GM23248 (cell line): Measurements from ENCODE around the gene RNF215. TPM values are rescaled to one million over a fixed set of nuclear protein-coding genes. Genes with fewer than 3 reads are reported as not detected.

Experiments used
- DNase-seq: peaks from one replicate; pipeline ENCODE4 v3.0.0-alpha.2; 2015
- H2AFZ ChIP-seq: fragments of 200-600 bp; sonication (generic); 2 replicates; pipeline ENCODE4 v1.6.1; 2016; ENCODE audit warnings: antibody characterized with exemption
- H3F3A ChIP-seq: fragments of 200-600 bp; sonication (generic); 2 replicates; pipeline ENCODE4 v1.6.1; 2016; ENCODE audit warnings: mild to moderate bottlenecking, antibody characterized with exemption, mixed run types; ENCODE audit not compliant: insufficient read depth
- H3K27ac ChIP-seq: fragments of 200-600 bp; sonication (generic); 2 replicates; pipeline ENCODE4 v1.5.1; 2016; ENCODE audit warnings: mild to moderate bottlenecking
- H3K27me3 ChIP-seq: fragments of 200-600 bp; sonication (generic); replicated peaks from 2 replicates; pipeline ENCODE4 v1.6.1; 2016; ENCODE audit warnings: mild to moderate bottlenecking; ENCODE audit not compliant: insufficient read depth
- H3K36me3 ChIP-seq: fragments of 200-600 bp; sonication (generic); 2 replicates; pipeline ENCODE4 v1.6.1; 2016; ENCODE audit warnings: low read depth, mild to moderate bottlenecking
- H3K4me1 ChIP-seq: fragments of 200-600 bp; sonication (generic); 2 replicates; pipeline ENCODE4 v1.6.1; 2016; ENCODE audit warnings: mild to moderate bottlenecking; ENCODE audit not compliant: insufficient read depth
- H3K4me2 ChIP-seq: fragments of 200-600 bp; sonication (generic); one replicate; pipeline ENCODE4 v1.6.1; 2016; ENCODE audit warnings: mild to moderate bottlenecking; ENCODE audit not compliant: unreplicated experiment
- H3K4me3 ChIP-seq: fragments of 200-600 bp; sonication (generic); 2 replicates; pipeline ENCODE4 v1.5.1; 2016; ENCODE audit warnings: mild to moderate bottlenecking
- H3K79me2 ChIP-seq: fragments of 200-600 bp; sonication (generic); 2 replicates; pipeline ENCODE4 v1.6.1; 2016; ENCODE audit warnings: mild to moderate bottlenecking; ENCODE audit not compliant: insufficient read depth
- H3K9ac ChIP-seq: fragments of 200-600 bp; sonication (generic); 2 replicates; pipeline ENCODE4 v1.6.1; 2016; ENCODE audit warnings: mild to moderate bottlenecking
- H3K9me2 ChIP-seq: fragments of 200-600 bp; sonication (generic); 2 replicates; pipeline ENCODE4 v1.6.1; 2016; ENCODE audit warnings: mixed run types, mild to moderate bottlenecking, moderate library complexity; ENCODE audit not compliant: insufficient read depth
- H3K9me3 ChIP-seq: fragments of 200-600 bp; sonication (generic); one replicate; pipeline ENCODE4 v1.6.1; 2017; ENCODE audit warnings: low read depth
- H4K20me1 ChIP-seq: fragments of 200-600 bp; sonication (generic); 2 replicates; pipeline ENCODE4 v1.6.0; 2016; ENCODE audit not compliant: insufficient read depth
- EZH2 ChIP-seq: fragments of 200-600 bp; sonication (generic); IDR thresholded peaks from 2 replicates; pipeline ENCODE4 v1.6.1; 2018; ENCODE audit warnings: antibody characterized with exemption, mild to moderate bottlenecking; ENCODE audit not compliant: insufficient read depth, poor library complexity, severe bottlenecking
- EZH2phosphoT487 ChIP-seq: fragments of 200-600 bp; sonication (generic); IDR thresholded peaks from 2 replicates; pipeline ENCODE4 v1.6.1; 2018; ENCODE audit warnings: antibody characterized with exemption, moderate library complexity, mild to moderate bottlenecking, low read depth; ENCODE audit not compliant: insufficient read depth
- WGBS, 2 experiments: methylation state at CpG; one replicate each; pipeline ENCODE4 v1.1.6; 2015 to 2017; ENCODE audit warnings: low lambda C conversion rate in 2 of 2, low coverage in 1 of 2; ENCODE audit errors: missing lambda C conversion rate in 2 of 2; 5-methylcytosine and 5-hydroxymethylcytosine counted together
- in situ Hi-C: fragments of 300-500 bp; cut with MboI; formaldehyde crosslinking; loops from 2 replicates; pipeline ENCODE4 v1.15.0; 2020
- polyA plus RNA-seq: library from polyadenylated mRNA; unstranded; fragments of >200 nt; fragmentation: Nextera tagmentation; extraction: Ambion mirVana; gene quantifications from 2 replicates; pipeline ENCODE4 v1.2.1, GENCODE V29; 2016
- total RNA-seq: library from RNA; depleted of rRNA; stranded (reverse); fragments of >200 nt; shearing (Covaris generic); gene quantifications from 2 replicates; pipeline ENCODE4 v1.2.3, GENCODE V29; 2014

Gene RNF215
- total and polyA plus RNA-seq, 2 experiments from 2014 or later = 2.9 to 29.9 TPM

- H2AFZ ChIP-seq = no peak overlapping the region
- peaks cover 5% of the 10 kb centered on the region for H3K4me1 ChIP-seq
- H3K79me2 ChIP-seq = no peaks in the 10 kb centered on the region
- no peak overlapping the region for H3K27ac ChIP-seq
- H3K9me2 ChIP-seq = no peaks in the 10 kb centered on the region
- 91% methylated on average over 4 to 5 of the region's 5 CpGs for WGBS, 2 experiments
- in situ Hi-C loops = loop anchor here (10.0 kb wide), 1 partner anchor 98 kb away; the partner anchor contains the start of gene CASTOR1
- H4K20me1 ChIP-seq = no peaks in the 10 kb centered on the region
- H3K9ac ChIP-seq = no peak overlapping the region
- DNase-seq = no peak
- TF ChIP-seq EZH2phosphoT487 (no peak), EZH2 (no peak)
- H3K4me2 ChIP-seq = no peak overlapping the region
- H3K36me3 ChIP-seq = no peaks in the 10 kb centered on the region
- H3K4me3 ChIP-seq = no peak overlapping the region
- no peaks in the 10 kb centered on the region for H3K27me3 ChIP-seq
- no peaks in the 10 kb centered on the region for H3K9me3 ChIP-seq
- no peaks in the 10 kb centered on the region for H3F3A ChIP-seq
These were observed 4.9 kb downstream of the RNF215 start for GRCh38 chr22:30382340-30382739.

DNA sequence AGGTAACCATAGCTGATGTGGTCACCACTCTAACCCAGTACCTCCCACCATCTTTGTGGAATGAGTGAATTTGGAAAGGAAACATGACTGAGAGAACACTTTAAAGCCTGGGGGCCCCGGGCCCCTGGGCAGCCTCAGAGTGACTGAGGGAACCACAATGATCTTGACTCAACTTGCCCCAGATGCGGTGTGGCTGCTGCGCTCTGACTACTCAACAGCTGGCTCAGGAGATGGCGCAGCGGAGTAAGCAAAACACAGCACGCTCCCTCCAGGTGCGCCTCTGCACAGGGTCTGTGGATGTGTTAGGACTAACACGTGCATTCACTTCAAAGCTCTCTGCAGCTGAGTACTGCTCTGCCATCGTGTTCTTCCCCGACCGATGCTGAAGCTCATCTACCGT, 5.9 kb downstream of the RNF215 start:
- in situ Hi-C loops = loop anchor here (10.0 kb wide), 1 partner anchor 96 kb away; the partner anchor contains the start of gene CASTOR1
- peaks cover 1% of the 10 kb centered on the region for H3K4me1 ChIP-seq

GRCh38 chr22:30380011-30380410, 7.2 kb downstream of the RNF215 start:
- Histone ChIP-seq H3K27me3 (no peaks in the 10 kb centered on the region), H4K20me1 (no peaks in the 10 kb centered on the region), H3K9ac (no peak overlapping the region), H3K27ac (no peak overlapping the region), H2AFZ (no peak overlapping the region), H3K79me2 (no peaks in the 10 kb centered on the region), H3K4me1 (no peaks in the 10 kb centered on the region), H3K4me3 (no peak overlapping the region), H3K36me3 (no peaks in the 10 kb centered on the region), H3K4me2 (no peak overlapping the region), H3K9me3 (no peaks in the 10 kb centered on the region), H3K9me2 (no peaks in the 10 kb centered on the region), H3F3A (no peaks in the 10 kb centered on the region)
- DNase-seq = no peak
- in situ Hi-C loops = loop anchor here (10.0 kb wide), 1 partner anchor 95 kb away; the partner anchor contains the start of gene CASTOR1
- 88 to 93% methylated on average over 12 to 20 of the region's 20 CpGs for WGBS, 2 experiments
- TF ChIP-seq EZH2 (no peak), EZH2phosphoT487 (no peak)

More for the DNA sequence above, 5.9 kb downstream of the RNF215 start:
- WGBS, 2 experiments = 90 to 93% methylated on average over 12 of the region's 12 CpGs
- Histone ChIP-seq H3K27ac (no peak overlapping the region), H3K4me3 (no peak overlapping the region), H3K9me2 (no peaks in the 10 kb centered on the region), H3K9ac (no peak overlapping the region), H3K79me2 (no peaks in the 10 kb centered on the region), H4K20me1 (no peaks in the 10 kb centered on the region), H3K36me3 (no peaks in the 10 kb centered on the region), H3F3A (no peaks in the 10 kb centered on the region), H3K4me2 (no peak overlapping the region), H3K27me3 (no peaks in the 10 kb centered on the region), H2AFZ (no peak overlapping the region), H3K9me3 (no peaks in the 10 kb centered on the region)
- TF ChIP-seq EZH2phosphoT487 (no peak), EZH2 (no peak)
- DNase-seq = no peak

- Histone ChIP-seq H3K27me3 (no peaks in the 10 kb centered on the region), H3K4me3 (no peak overlapping the region), H3K27ac (no peak overlapping the region), H2AFZ (no peak overlapping the region), H3K4me2 (no peak overlapping the region), H4K20me1 (no peaks in the 10 kb centered on the region), H3K36me3 (no peaks in the 10 kb centered on the region), H3K9me3 (no peaks in the 10 kb centered on the region), H3K9ac (no peak overlapping the region), H3F3A (no peaks in the 10 kb centered on the region), H3K4me1 (no peaks in the 10 kb centered on the region), H3K79me2 (no peaks in the 10 kb centered on the region), H3K9me2 (no peaks in the 10 kb centered on the region)
- in situ Hi-C loops = no loop called here
- WGBS, 2 experiments = 87 to 89% methylated on average over 13 of the region's 13 CpGs
- TF ChIP-seq EZH2 (no peak), EZH2phosphoT487 (no peak)
- no peak for DNase-seq
These were observed 11.8 kb downstream of the RNF215 start for GRCh38 chr22:30375312-30375849.
